ENCODE data around the gene NIPAL3. TPM values are rescaled to one million over a fixed set of nuclear protein-coding genes. Genes with fewer than 3 reads are reported as not detected.

NIPAL3 gene
- total RNA-seq, 2 experiments from 2014 or later, result 11.7 to 25.3 TPM

GRCh38 chr1:24382165-24382577 lies 33.4 kb upstream of the NIPAL3 start:
- H3K4me3 ChIP-seq (ENCODE audit: low read depth, low read length, poor library complexity, severe bottlenecking), result no peak overlapping the region
- H3K27ac ChIP-seq (ENCODE audit: low read depth, low read length, poor library complexity, severe bottlenecking), result no peak overlapping the region
- DNase-seq (ENCODE audit: low spot score), result no peak
- H4K20me1 ChIP-seq (ENCODE audit: insufficient read depth, low read length), result no peaks in the 10 kb centered on the region
- H3K36me3 ChIP-seq (ENCODE audit: insufficient read depth, low read length), result no peaks in the 10 kb centered on the region
- ChIA-PET CTCF (ENCODE audit: unreplicated experiment) (no interaction called here), POLR2A (interaction anchor here (0.6 to 2.6 kb wide), 4 partner anchors 10 to 230 kb away, joined by 3 to 7 read pairs (median 6); no protein-coding TSS in a partner anchor)
- H3K4me2 ChIP-seq (ENCODE audit: low read length), result no peak overlapping the region
- H3K4me1 ChIP-seq (ENCODE audit: insufficient read depth, low read length, poor library complexity, severe bottlenecking), result peaks cover 18% of the 10 kb centered on the region
- BruUV-seq (replicated peaks), result no TSS peak
- H3K9me2 ChIP-seq (ENCODE audit: insufficient read depth, low read length), result no peaks in the 10 kb centered on the region
- H3K9me3 ChIP-seq (ENCODE audit: low read length), result no peaks in the 10 kb centered on the region
- TF ChIP-seq CTCF (conservative IDR thresholded peaks at IDR 0.05; ENCODE audit: low read length) (no peak), EZH2phosphoT487 (IDR thresholded peaks at IDR 0.05; ENCODE audit: borderline replicate concordance, low read depth, low read length) (no peak)
- intact Hi-C loops (cut with micrococcal nuclease; ENCODE audit: unreplicated experiment), result no loop called here
- H2AFZ ChIP-seq (ENCODE audit: low read length), result no peak overlapping the region
- H3K79me2 ChIP-seq (ENCODE audit: insufficient read depth, low read depth, low read length), result no peaks in the 10 kb centered on the region

GRCh38 chr1:24383381-24383940 lies 32.1 kb upstream of the NIPAL3 start:
- Histone ChIP-seq H3K36me3 (ENCODE audit: insufficient read depth, low read length) (no peaks in the 10 kb centered on the region), H3K27ac (ENCODE audit: low read depth, low read length, poor library complexity, severe bottlenecking) (no peak overlapping the region), H2AFZ (ENCODE audit: low read length) (no peak overlapping the region), H4K20me1 (ENCODE audit: insufficient read depth, low read length) (no peaks in the 10 kb centered on the region), H3K4me1 (ENCODE audit: insufficient read depth, low read length, poor library complexity, severe bottlenecking) (peaks cover 18% of the 10 kb centered on the region), H3K4me3 (ENCODE audit: low read depth, low read length, poor library complexity, severe bottlenecking) (no peak overlapping the region), H3K9me2 (ENCODE audit: insufficient read depth, low read length) (no peaks in the 10 kb centered on the region), H3K4me2 (ENCODE audit: low read length) (no peak overlapping the region), H3K9me3 (ENCODE audit: low read length) (no peaks in the 10 kb centered on the region), H3K79me2 (ENCODE audit: insufficient read depth, low read depth, low read length) (no peaks in the 10 kb centered on the region)
- ChIA-PET CTCF (ENCODE audit: unreplicated experiment) (interaction anchor here (1.0 to 1.3 kb wide), 2 partner anchors 184 to 186 kb away, joined by 3 to 5 read pairs; no protein-coding TSS in a partner anchor), POLR2A (interaction anchor here (0.8 to 2.6 kb wide), 3 partner anchors 10 to 232 kb away, joined by 4 to 7 read pairs (median 5); no protein-coding TSS in a partner anchor)
- intact Hi-C loops (cut with micrococcal nuclease; ENCODE audit: unreplicated experiment), result no loop called here
- TF ChIP-seq EZH2phosphoT487 (IDR thresholded peaks at IDR 0.05; ENCODE audit: borderline replicate concordance, low read depth, low read length), result no peak
- no peak for TF ChIP-seq CTCF (conservative IDR thresholded peaks at IDR 0.05; ENCODE audit: low read length)
- no TSS peak for BruUV-seq (replicated peaks)
- DNase-seq (ENCODE audit: low spot score), result no peak
